Fibroblast of skin of scalp (primary cell): ENCODE results near the gene TRIM66. TPM values are rescaled to one million over a fixed set of nuclear protein-coding genes. Genes with fewer than 3 reads are reported as not detected.
A peak's percentile ranks its signal among the peaks of the same experiment; 100 is the strongest.

Source experiments
- DNase-seq: peaks from one replicate; pipeline ENCODE4 v3.0.0-alpha.2; 2013
- polyA plus RNA-seq, 2 experiments: library from polyadenylated mRNA; unstranded; fragments of 120-200 nt; gene quantifications; one replicate each; pipeline ENCODE4 v1.2.1, GENCODE V29; 2013; ENCODE audit not compliant: insufficient read length in 2 of 2

TRIM66 gene, protein sequence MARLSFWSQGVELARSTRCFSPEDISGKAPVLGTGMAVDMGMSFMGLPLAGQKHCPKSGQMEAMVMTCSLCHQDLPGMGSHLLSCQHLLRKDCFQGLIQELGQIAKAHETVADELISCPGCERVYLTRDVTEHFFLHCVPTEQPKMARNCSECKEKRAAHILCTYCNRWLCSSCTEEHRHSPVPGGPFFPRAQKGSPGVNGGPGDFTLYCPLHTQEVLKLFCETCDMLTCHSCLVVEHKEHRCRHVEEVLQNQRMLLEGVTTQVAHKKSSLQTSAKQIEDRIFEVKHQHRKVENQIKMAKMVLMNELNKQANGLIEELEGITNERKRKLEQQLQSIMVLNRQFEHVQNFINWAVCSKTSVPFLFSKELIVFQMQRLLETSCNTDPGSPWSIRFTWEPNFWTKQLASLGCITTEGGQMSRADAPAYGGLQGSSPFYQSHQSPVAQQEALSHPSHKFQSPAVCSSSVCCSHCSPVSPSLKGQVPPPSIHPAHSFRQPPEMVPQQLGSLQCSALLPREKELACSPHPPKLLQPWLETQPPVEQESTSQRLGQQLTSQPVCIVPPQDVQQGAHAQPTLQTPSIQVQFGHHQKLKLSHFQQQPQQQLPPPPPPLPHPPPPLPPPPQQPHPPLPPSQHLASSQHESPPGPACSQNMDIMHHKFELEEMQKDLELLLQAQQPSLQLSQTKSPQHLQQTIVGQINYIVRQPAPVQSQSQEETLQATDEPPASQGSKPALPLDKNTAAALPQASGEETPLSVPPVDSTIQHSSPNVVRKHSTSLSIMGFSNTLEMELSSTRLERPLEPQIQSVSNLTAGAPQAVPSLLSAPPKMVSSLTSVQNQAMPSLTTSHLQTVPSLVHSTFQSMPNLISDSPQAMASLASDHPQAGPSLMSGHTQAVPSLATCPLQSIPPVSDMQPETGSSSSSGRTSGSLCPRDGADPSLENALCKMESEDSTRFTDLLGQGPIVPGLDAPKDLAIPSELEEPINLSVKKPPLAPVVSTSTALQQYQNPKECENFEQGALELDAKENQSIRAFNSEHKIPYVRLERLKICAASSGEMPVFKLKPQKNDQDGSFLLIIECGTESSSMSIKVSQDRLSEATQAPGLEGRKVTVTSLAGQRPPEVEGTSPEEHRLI (N-terminal part only)
- polyA plus RNA-seq (2013, experiment 1 of 2; ENCODE audit: insufficient read length): 2.7 TPM
- 2.4 TPM for polyA plus RNA-seq (2013, experiment 2 of 2; ENCODE audit: insufficient read length)

DNA sequence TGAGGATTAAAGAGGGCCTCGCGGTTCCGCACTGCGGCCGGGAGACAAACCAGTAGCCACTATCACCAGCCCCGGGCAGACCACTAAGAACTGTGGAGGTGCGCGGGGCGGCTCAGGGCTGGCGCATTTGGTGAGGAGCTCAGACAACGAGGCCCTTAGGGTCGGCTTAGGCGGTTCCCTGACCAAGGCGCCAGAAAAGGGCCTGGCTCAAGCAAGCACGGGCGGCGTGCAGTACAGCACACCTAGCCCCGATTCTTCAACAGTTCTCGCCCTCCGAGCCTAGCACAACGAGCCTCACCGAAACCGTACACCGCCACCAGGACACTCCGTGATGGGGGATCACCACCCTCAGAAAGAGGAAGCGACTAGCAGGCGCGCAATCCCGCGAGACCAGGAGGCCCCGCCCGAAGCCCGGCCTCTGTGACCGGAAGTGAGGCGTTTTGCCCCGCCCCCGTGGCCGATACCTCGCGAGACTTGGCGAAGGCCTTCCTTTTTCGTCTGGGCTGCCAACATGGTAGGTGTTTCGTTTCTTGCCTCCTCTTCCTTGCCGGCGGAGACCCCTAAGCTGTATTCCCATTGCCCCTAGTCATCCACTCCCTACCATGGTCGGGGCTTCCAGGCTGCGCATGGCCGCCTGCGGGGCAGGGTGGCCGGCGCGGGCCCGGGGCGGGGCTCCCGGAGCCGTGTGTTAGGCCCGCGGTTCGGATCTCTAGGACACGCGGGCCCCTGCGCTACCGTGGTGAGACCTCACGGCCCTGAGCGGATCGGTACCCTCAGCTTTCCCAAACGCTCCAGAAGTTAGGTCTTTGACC lies at the start of gene TRIM66, which contains the start of gene RPL27A:
Gene TRIM66, minus strand, starts transcription at position 363 of the 812 bp plus-strand sequence. CDS start 10,391 bp downstream, outside the sequence.
Gene RPL27A, plus strand, starts transcription at position 490 of the 812 bp plus-strand sequence. Its CDS starts 22 bp downstream, at position 512.
- peak; percentile 97 for DNase-seq

- DNase-seq: no peak
Observed at GRCh38 chr11:8731647-8732323, 49.3 kb upstream of the TRIM66 start.

DNA sequence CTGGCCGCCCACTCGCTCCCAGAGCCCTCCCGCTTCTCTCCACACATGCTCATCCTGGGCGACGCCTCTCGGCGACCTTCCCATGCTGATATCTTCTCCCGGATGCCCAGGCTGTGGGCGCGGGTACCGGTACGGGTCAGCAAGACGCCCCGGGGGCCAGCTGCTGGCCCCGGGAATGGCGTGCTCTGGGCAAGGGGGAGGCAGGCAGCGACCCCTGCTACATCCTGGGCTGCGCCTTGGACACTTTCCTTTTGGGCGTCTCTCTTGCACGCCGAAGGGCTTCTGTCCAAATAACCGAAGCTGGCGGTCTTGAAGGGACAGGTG lies 48.2 kb upstream of the TRIM66 start:
- DNase-seq: no peak

GRCh38 chr11:8729837-8730696 lies 47.6 kb upstream of the TRIM66 start:
- DNase-seq: no peak

GRCh38 chr11:8729067-8729466 lies 46.6 kb upstream of the TRIM66 start:
- DNase-seq: no peak

- peak; percentile 83 for DNase-seq
Observed at GRCh38 chr11:8728563-8728962, 46.1 kb upstream of the TRIM66 start.

DNA sequence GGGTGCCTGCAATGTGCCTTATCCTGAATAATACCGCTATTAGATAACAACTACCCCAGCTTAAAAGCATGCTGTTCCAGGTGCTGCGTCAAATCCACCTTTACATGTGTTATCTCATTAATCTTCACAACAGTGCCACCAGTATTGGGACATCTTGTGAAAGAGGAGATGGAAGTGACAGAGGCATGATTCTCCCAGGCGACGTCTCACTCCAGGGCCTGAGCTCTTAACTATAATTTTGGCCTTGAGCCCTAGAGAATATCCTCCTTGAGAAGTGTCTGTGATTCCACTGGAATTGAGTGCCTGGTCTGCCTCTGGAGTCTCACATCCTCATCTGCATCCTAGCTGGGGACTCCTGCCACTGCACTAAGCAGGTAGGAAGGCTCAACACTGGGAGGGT lies 43.9 kb upstream of the TRIM66 start:
- no peak for DNase-seq

DNA sequence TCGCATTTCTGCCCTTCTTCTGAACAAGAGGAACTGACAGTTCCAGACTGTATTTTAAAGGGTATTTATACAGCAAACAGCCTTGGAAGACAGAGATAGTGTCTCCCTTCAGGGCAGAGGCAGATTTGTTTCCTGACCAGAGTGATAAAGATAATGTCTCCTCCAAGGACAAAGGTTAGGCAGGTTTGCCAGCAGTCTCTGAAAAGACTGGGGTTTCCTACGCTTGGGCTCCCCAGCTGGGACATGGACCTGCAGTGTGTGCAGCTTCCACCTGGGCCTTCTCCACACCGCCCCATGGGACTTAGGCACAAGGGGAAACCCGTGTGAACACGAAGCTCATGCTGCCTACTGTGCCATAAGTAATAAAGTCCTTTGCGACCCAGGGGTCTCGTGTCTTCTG lies 42.2 kb upstream of the TRIM66 start:
- DNase-seq: no peak

GRCh38 chr11:8723711-8724110 lies 41.2 kb upstream of the TRIM66 start:
- no peak for DNase-seq

DNA sequence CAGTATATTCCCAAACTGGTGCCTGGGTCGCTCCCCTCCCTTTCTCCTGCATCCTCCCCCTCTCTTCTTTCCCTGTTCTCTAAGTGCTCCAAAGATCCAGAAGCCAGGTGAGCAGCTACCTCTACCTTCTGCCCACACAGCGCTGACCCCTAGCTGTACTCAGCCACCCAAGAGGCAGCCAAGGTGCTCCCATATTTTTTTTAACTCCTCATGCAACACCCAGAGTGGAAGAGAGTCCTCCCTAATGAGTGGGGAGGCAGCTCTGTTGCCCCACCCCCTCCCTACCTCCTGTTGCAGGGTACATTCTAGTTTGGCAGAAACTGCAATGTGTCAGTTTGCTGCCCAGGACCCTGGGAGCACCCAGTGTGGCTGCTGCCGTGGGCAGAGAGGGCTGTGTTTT lies 40.3 kb upstream of the TRIM66 start:
- DNase-seq: no peak

DNA sequence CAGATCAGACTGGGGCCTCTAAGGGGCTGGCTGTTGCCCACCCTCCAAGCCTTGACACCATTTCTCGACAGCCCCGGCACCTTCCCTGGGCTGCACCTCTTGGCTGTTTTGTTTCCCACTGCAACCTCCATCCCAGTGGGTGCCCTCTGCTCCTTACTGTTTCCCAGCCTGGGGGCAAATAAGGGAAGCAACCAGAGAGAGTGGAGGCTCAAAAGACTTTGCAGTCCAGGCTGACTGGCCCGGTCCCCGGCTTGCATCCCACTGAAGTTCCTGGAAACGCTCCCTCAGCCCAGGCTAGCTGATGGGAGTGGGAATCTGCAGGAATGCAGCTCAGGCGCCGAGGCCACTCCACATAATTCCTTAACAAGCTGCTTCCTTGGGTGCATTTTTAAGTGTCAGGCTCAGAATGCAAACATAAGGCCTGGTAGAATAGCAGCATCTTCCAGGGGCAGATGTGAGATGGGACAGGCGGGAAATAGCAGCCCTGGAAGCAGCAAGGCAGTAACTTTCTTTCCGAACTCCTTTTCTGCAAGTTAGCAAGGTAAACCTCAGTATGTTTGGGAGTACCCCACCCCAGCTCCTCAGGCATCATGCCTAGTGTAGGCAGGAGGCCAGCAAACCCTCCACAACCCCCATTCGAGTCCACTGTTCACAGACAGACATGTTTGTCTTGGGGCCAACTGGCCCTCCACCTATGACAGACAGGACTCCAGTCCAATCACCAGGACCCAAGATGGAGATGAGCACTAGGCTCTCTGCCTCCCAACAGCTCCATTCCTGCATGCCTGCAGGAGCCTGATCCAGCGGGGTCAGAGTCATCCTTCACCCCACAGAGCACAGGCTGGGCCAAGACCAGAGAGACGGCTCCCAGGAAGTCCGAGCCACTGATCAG lies 39.4 kb upstream of the TRIM66 start:
- peak; percentile 87 for DNase-seq

DNA sequence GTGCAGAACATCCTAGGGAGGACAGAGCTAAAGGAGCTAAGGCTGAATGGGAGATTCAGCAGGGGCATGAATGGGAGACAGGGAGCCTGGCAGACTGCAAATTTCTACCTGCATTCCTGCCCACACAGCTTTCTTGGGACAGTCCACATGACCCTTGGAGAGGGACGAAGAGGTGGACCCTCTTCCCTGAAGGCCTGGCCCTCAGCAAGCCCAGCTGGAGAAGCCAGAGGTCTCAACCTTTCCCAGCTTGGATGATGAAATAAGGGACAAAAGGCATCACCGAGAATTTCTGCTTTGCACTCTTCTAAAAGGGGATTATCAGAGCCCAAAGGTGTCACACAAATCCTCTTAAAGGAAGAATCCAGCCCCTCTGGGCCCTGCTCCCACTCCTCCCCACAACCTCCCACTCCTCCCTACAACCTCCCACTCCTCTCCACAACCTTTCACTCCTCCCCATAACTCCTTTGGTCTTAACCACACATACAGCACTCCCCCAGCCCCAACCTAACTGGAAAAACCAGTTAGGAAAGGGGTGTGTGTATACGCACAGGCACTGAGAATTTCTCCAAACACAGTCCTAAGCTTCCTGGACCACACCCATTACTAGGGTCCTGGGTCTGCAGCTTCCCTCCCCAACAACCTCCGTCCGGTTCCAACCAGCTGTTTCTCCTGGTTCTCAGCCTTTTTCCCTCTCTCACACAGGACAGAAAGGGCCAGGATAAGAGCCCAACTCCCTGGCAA lies 38.6 kb upstream of the TRIM66 start:
- no peak for DNase-seq

DNA sequence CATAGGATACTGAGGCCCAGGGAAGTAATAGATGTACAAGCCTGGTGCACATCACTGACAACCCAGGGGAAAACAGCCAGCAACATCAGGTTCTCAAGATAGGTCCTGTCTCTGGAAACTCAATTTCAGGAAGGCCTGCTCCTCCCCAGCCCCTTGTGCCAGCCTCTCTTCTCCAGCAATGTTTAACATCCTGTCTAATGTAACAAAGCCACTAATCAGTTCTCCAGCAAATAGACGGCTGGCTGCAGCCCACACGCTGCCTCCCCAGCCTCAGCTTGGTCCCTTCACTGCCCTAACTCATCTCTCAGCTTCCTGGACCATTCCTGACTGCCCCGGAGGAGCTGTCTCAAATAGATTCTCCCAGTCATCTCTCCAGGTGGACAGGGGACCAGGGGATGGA lies 37.9 kb upstream of the TRIM66 start:
- DNase-seq: no peak

- DNase-seq: peak; percentile 74
Observed at GRCh38 chr11:8719721-8720120, 37.3 kb upstream of the TRIM66 start.

DNA sequence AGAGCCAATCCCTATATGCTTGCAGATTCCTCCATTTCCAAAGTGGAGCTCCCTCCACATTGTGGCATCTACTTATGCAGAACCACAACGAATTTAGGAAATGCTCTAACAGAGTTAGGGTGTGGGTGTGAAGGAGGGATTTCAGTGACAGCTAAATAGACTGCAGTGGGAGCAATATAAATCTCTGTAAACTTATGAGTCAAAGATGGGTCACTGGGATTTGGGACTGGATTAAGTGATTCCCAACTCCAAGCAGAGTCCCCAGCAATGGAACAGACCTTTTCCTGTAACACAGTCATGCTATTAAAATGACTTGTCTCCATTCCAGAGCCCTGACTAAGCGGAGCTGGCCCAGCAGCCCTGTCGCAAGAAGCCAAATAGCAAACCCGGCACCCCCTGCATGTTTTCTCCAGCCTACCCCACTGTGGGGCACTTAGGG lies 36.8 kb upstream of the TRIM66 start:
- DNase-seq: peak; percentile 99

DNA sequence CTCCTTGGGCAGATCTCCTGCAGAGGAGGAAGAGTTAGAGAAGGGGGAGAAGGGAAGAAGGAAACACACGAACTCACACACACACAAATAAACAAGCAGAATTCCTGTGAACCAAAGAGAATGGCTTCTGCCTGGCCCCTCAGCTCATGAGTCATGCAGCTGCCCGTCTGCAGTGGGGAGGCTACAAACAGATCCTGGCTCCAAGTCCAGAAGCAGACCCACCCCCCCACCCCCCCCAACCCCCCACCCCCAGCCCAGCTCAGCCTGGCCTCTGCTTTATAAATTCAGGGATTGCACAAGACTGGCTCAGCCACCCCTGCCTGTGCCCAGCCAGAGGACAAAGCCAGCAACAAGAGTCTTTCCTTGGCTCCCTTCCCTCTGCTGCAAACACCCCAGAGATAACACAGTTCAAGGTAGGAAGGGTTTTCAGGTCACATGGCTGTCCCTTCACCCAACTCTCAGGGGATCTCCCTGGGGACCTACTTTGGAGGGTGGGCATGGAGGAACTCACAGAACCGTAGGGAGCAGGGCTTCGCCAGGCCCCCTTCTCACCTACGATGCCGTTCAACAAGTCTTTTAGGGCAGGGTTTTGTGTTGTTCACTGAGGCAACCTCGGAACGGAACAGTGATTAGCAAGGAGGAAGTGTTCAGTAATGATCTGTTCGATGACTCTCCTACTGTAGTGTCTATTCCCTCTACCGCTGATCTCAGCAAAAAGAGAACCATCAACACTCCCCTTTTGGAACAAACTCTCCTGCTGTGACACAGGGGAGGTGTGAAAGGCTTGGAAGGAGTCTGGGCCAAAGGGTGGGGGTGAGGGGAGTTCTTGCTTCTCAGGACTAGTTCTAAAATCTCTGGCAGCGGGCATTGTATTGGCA lies 35.6 kb upstream of the TRIM66 start:
- peak; percentile 96 for DNase-seq

- DNase-seq: no peak
Observed at GRCh38 chr11:8717544-8717875, 35.0 kb upstream of the TRIM66 start.

- no peak for DNase-seq
Observed at GRCh38 chr11:8715501-8715900, 33.0 kb upstream of the TRIM66 start.
